Neutrophil (primary cell): ENCODE data around the gene KCTD2.

Source experiments
- H3K27ac ChIP-seq: fragments of 200-600 bp; sonication (generic); 2 replicates; pipeline ENCODE4 v1.5.1; 2016; ENCODE audit warnings: mild to moderate bottlenecking, moderate library complexity
- H3K27me3 ChIP-seq: fragments of 200-600 bp; sonication (generic); 2 replicates; pipeline ENCODE4 v1.6.0; 2016; ENCODE audit warnings: mild to moderate bottlenecking
- H3K36me3 ChIP-seq: fragments of 200-600 bp; sonication (generic); 2 replicates; pipeline ENCODE4 v1.5.1; 2017
- H3K4me1 ChIP-seq, 2 experiments: fragments of 200-600 bp in 1 of 2; sonication (generic) in 1 of 2; 1 replicate in 1 of 2; 2 replicates in 1 of 2; pipeline versions ENCODE4 v1.5.1 to v1.6.1; 2013 to 2016; ENCODE audit warnings: low read depth in 1 of 2, low read length in 1 of 2, mild to moderate bottlenecking in 1 of 2, moderate library complexity in 1 of 2; ENCODE audit not compliant: control insufficient read depth in 1 of 2, insufficient read depth in 1 of 2
- H3K4me3 ChIP-seq, 2 experiments: fragments of 200-600 bp in 1 of 2; sonication (generic) in 1 of 2; 1 replicate in 1 of 2; 2 replicates in 1 of 2; pipeline ENCODE4 v1.5.1; 2013 to 2016; ENCODE audit warnings: low read depth in 1 of 2, low read length in 1 of 2, mild to moderate bottlenecking in 1 of 2, moderate library complexity in 1 of 2
- H3K9me3 ChIP-seq: fragments of 200-600 bp; sonication (generic); 2 replicates; pipeline ENCODE4 v1.5.1; 2016
- TF ChIP-seq, protein P1 (sequence below): fragments of 200-600 bp; sonication (generic); IDR thresholded peaks from 2 replicates; pipeline ENCODE4 v1.5.1; 2016; ENCODE audit warnings: antibody characterized with exemption

Gene KCTD2

DNA sequence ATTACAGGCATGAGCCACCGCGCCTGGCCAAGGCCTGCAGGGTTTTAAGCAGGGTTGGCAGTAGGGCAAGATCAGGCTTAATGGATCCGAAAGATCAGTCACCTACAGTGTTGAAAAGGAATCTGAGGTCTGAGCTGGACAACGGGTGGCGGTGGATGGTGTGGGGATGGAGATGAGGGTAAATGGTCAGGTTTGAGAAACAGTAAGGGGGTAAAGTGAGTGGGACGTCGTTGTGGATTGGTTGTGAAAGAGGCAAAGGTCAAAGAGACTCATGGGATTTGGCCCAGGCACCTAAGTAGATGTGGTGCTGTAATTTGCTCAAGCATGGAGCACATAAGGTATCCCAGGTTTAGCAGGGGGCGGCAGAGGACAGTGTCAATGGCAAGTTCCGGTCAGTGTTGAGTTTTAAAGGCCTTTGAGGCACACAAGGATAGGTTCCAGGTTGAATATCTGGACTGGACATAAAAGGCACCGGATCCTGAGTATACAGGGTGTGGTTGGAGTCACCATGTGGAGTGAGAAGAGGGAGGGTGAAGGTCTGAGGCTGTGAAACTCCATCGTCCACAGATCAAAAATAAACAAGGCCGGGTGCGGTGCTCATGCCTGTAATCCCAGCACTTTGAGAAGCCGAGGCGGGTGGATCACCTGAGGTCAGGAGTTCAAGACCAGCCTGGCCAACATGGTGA lies 39.6 kb downstream of the KCTD2 start:
- Histone ChIP-seq H3K27me3 (no peaks in the 10 kb centered on the region), H3K36me3 (no peaks in the 10 kb centered on the region), H3K27ac (peak overlapping the region; percentile 99), H3K4me1 (peaks cover 38 to 44% of the 10 kb centered on the region in 2 experiments), H3K4me3 (no peak overlapping the region), H3K9me3 (no peaks in the 10 kb centered on the region)
- TF ChIP-seq, protein P1, sequence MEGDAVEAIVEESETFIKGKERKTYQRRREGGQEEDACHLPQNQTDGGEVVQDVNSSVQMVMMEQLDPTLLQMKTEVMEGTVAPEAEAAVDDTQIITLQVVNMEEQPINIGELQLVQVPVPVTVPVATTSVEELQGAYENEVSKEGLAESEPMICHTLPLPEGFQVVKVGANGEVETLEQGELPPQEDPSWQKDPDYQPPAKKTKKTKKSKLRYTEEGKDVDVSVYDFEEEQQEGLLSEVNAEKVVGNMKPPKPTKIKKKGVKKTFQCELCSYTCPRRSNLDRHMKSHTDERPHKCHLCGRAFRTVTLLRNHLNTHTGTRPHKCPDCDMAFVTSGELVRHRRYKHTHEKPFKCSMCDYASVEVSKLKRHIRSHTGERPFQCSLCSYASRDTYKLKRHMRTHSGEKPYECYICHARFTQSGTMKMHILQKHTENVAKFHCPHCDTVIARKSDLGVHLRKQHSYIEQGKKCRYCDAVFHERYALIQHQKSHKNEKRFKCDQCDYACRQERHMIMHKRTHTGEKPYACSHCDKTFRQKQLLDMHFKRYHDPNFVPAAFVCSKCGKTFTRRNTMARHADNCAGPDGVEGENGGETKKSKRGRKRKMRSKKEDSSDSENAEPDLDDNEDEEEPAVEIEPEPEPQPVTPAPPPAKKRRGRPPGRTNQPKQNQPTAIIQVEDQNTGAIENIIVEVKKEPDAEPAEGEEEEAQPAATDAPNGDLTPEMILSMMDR, result no peak

DNA sequence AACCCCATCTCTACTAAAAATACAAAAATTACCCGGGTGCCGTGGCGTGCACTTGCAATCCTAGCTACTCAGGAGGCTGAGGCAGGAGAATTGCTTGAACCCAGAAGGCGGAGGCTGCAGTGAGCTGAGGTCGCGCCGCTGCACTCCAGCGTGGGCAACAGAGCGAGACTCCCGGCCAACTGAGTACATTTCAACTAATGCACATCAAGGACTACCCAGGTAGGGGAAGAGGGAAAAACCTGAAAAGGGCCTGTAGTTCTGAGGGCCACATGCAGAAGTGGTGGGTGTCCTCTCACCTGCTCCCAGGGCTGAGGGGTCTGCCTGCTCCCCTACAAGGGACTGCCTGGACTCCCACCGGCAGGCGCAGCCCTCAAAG lies 40.1 kb downstream of the KCTD2 start:
- Histone ChIP-seq H3K27ac (peak overlapping the region; percentile 99), H3K9me3 (no peaks in the 10 kb centered on the region), H3K4me1 (peaks cover 43 to 48% of the 10 kb centered on the region in 2 experiments), H3K36me3 (no peaks in the 10 kb centered on the region), H3K4me3 (peak overlapping the region; percentile 80 to 86), H3K27me3 (no peaks in the 10 kb centered on the region)
- TF ChIP-seq, protein P1, result no peak

DNA sequence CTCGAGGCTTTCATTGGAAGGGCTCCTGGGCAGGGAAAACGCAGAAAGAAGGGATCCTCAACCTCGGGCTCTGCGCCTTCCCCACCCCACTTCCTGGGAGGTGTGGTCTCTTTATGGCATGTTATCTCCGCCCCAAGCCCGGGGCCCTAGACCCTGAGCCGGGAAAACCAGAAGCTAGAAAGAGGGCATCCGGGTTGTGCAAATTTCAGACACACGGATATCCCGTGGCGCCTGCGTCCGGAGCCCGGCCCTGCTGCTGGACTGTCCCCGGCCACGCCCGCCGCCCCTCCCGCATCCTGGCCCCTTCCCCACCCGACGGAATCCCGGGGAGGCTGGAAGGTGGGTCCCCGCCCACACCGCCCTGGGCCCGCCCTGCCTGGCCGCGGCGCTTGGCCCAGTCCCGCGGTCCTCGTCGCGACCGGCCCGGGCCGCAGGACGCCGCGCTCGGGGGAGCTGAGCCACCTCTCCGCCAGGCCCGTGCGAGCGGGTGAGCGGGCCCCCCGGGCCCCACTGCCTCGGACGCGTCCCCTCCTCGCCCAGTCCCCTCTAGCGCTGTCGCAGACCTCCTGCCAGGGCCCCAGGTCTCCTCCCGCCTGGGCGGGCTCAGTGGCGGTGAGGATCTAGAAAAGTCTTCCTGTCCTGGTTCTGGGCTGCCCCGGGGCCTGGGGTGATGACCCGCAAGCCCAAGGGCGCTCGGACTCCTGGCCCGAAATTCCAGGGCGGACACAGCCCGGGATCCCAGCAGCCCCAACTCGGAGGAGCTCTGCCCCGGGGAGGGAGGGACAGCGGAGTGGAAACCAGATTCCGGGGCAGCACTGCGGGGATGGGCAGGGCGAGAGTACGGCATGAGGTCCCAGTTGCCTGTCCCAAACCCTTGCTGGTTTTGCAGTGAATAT lies 40.8 kb downstream of the KCTD2 start, which contains the start of gene SLC16A5:
Gene SLC16A5, plus strand, starts transcription at position 397 of the 896 bp plus-strand sequence. CDS start 5,683 bp downstream, outside the sequence.
- TF ChIP-seq, protein P1, result peak; percentile 30
- Histone ChIP-seq H3K4me1 (peaks cover 49 to 55% of the 10 kb centered on the region in 2 experiments), H3K27me3 (no peaks in the 10 kb centered on the region), H3K36me3 (no peaks in the 10 kb centered on the region), H3K9me3 (no peaks in the 10 kb centered on the region), H3K27ac (peak within 1 kb of the TSS; percentile 99), H3K4me3 (peak within 1 kb of the TSS; percentile 80 to 86)

DNA sequence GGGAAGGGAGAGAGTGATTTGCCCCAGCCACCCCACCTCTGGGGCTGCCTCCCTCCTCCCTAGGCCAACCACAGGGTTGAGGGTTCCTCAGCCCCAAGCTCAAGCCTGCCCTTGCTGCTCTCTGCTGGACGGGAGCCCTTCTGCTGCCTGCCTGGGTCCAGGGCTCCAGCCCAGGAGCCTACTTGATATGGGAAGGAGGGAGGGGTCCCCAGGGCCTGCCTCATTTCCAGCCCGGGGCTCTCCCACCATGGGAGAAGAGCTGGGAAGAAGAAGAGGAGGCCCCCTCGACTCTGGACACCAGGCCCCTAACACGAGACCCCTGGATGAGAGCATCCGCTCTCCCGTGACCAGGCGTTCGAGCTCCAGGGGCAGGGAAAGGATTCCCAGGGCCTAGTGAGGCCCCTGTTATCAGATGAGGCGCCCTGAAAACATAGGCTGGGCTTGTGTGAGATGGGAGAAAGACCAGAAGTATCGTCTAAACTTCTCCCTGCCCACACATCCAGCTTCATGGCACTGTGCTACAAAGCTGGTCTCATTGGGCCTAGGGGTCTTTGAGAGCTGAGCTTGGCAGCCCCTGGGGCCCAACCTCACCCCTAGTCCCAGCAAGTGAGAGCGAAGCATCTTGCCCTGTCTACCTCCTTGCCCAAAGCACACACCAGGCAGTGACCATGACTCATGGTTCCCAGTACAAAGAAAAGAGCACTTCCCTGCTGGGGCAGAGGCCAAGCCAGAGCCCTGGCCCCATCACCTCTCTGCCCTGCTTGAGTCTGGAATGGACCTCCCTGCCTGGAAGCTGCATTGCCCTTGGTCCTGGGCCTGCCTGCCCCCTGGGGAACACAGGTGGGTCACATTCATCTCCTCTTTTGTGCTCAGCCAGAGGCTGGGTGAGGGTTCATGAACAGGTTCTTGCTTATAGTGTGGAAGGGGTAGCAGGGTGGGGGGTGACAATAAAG lies 41.7 kb downstream of the KCTD2 start:
- Histone ChIP-seq H3K9me3 (no peaks in the 10 kb centered on the region), H3K36me3 (peaks cover 2% of the 10 kb centered on the region), H3K4me1 (peaks cover 58 to 64% of the 10 kb centered on the region in 2 experiments), H3K27me3 (no peaks in the 10 kb centered on the region), H3K4me3 (peak overlapping the region; percentile 80 to 86), H3K27ac (peak overlapping the region; percentile 99)
- TF ChIP-seq, protein P1, result no peak
